Caco-2 (cell line): ENCODE measurements around the gene MAP7D3. TPM values are rescaled to one million over a fixed set of nuclear protein-coding genes. Genes with fewer than 3 reads are reported as not detected.

Experiments
- BruUV-seq: library from RNA; stranded (reverse); fragments of 400-500 nt; replicated peaks from 2 replicates; lab custom pipeline; 2021; lab: Mats Ljungman, UMichigan
- CTCF ChIA-PET: fragments of 300-600 bp; sonication (Branson Sonifier 250); formaldehyde crosslinking; loops from one replicate; lab custom pipeline; 2022; ENCODE audit warnings: antibody characterized with exemption; lab: Charles Lee
- POLR2A ChIA-PET: fragments of 300-600 bp; sonication (Branson Sonifier 250); formaldehyde crosslinking; loops from one replicate; lab custom pipeline; 2022; ENCODE audit warnings: antibody characterized with exemption; lab: Charles Lee
- DNase-seq, 2 experiments: peaks; one replicate each; pipeline versions ENCODE4 v3.0.0 to v3.0.0-alpha.2; 2020 to 2022
- H3K27me3 ChIP-seq: replicated peaks from 2 replicates; pipeline ENCODE4 v1.6.0; 2011; ENCODE audit warnings: low read length; ENCODE audit not compliant: control insufficient read depth, insufficient read depth
- H3K36me3 ChIP-seq: 2 replicates; pipeline ENCODE4 v1.5.1; 2011; ENCODE audit warnings: low read length; ENCODE audit not compliant: control insufficient read depth, insufficient read depth
- H3K4me1 ChIP-seq: fragments of 250-450 bp; sonication (Bioruptor Pico); 2 replicates; pipeline ENCODE4 v1.5.1; 2020; ENCODE audit warnings: mild to moderate bottlenecking
- H3K4me3 ChIP-seq: 2 replicates; pipeline ENCODE4 v1.5.1; 2011; ENCODE audit warnings: low read depth, mild to moderate bottlenecking, control low read depth, low read length
- H3K9me3 ChIP-seq: fragments of 250-450 bp; sonication (Bioruptor Pico); 2 replicates; pipeline ENCODE4 v1.5.1; 2020; ENCODE audit warnings: mild to moderate bottlenecking, moderate library complexity
- H3K27ac Mint-ChIP-seq: one replicate; pipeline ENCODE4 v1.8.0; 2022; ENCODE audit warnings: mixed read lengths; ENCODE audit not compliant: unreplicated experiment
- H3K27me3 Mint-ChIP-seq: one replicate; pipeline ENCODE4 v1.8.0; 2022; ENCODE audit warnings: mixed read lengths; ENCODE audit not compliant: insufficient read depth, unreplicated experiment
- H3K36me3 Mint-ChIP-seq: one replicate; pipeline ENCODE4 v1.8.0; 2022; ENCODE audit warnings: mild to moderate bottlenecking, mixed read lengths; ENCODE audit not compliant: insufficient read depth, unreplicated experiment
- H3K4me1 Mint-ChIP-seq: one replicate; pipeline ENCODE4 v1.8.0; 2022; ENCODE audit warnings: low read depth, mixed read lengths; ENCODE audit not compliant: unreplicated experiment
- H3K4me3 Mint-ChIP-seq: one replicate; pipeline ENCODE4 v1.8.0; 2022; ENCODE audit warnings: mild to moderate bottlenecking, moderate library complexity, mixed read lengths; ENCODE audit not compliant: unreplicated experiment
- H3K9me3 Mint-ChIP-seq: one replicate; pipeline ENCODE4 v1.8.0; 2022; ENCODE audit warnings: mixed read lengths; ENCODE audit not compliant: unreplicated experiment
- intact Hi-C: fragments of 100-400 bp; cut with micrococcal nuclease; formaldehyde crosslinking; loops from one replicate; pipeline ENCODE4 v1.10.0; 2022; ENCODE audit not compliant: unreplicated experiment
- total RNA-seq: library from RNA; stranded (reverse); gene quantifications from 2 replicates; pipeline ENCODE4 v1.2.3, GENCODE V29; 2022
- TF ChIP-seq, protein P1 (sequence below), 2 experiments: fragments of 200-600 bp in 1 of 2; IDR thresholded peaks; 1 replicate in 1 of 2; 2 replicates in 1 of 2; pipeline versions ENCODE4 v1.5.1 to v1.8.0; 2011 to 2022; ENCODE audit warnings: antibody characterized with exemption in 1 of 2, control low read depth in 1 of 2, inconsistent platforms in 1 of 2, low read depth in 1 of 2, low read length in 1 of 2, mild to moderate bottlenecking in 1 of 2, moderate library complexity in 1 of 2; ENCODE audit not compliant: insufficient read depth in 1 of 2, severe bottlenecking in 1 of 2, unreplicated experiment in 1 of 2

MAP7D3 gene
- total RNA-seq, 1 experiment from 2014 or later: 6.0 TPM

DNA sequence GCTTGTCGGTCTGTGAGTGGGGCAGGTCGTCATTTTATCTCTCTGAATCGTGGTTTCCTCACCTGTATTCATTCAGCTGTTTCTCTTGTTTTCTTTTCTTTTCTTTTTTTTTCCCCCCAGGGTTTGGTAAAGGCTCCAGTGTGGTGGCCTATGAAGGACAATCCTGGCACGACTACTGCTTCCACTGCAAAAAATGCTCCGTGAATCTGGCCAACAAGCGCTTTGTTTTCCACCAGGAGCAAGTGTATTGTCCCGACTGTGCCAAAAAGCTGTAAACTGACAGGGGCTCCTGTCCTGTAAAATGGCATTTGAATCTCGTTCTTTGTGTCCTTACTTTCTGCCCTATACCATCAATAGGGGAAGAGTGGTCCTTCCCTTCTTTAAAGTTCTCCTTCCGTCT, 41.4 kb downstream of the MAP7D3 start:
- CTCF ChIA-PET: interaction anchor here (1.0 kb wide), 1 partner anchor 182 kb away, joined by 4 read pairs; no protein-coding TSS in a partner anchor
- H3K36me3 ChIP-seq: no peaks in the 10 kb centered on the region
- H3K27me3 ChIP-seq: no peaks in the 10 kb centered on the region
- intact Hi-C loops: loop anchor here (1.0 to 10.0 kb wide), 3 partner anchors 39 to 181 kb away; no protein-coding TSS in a partner anchor
- H3K4me3 ChIP-seq: no peak overlapping the region
- no peak overlapping the region for H3K27ac Mint-ChIP-seq
- H3K36me3 Mint-ChIP-seq: no peaks in the 10 kb centered on the region
- H3K9me3 Mint-ChIP-seq: no peaks in the 10 kb centered on the region
- no TSS peak for BruUV-seq
- POLR2A ChIA-PET: no interaction called here
- H3K4me1 ChIP-seq: no peaks in the 10 kb centered on the region
- TF ChIP-seq, protein P1, sequence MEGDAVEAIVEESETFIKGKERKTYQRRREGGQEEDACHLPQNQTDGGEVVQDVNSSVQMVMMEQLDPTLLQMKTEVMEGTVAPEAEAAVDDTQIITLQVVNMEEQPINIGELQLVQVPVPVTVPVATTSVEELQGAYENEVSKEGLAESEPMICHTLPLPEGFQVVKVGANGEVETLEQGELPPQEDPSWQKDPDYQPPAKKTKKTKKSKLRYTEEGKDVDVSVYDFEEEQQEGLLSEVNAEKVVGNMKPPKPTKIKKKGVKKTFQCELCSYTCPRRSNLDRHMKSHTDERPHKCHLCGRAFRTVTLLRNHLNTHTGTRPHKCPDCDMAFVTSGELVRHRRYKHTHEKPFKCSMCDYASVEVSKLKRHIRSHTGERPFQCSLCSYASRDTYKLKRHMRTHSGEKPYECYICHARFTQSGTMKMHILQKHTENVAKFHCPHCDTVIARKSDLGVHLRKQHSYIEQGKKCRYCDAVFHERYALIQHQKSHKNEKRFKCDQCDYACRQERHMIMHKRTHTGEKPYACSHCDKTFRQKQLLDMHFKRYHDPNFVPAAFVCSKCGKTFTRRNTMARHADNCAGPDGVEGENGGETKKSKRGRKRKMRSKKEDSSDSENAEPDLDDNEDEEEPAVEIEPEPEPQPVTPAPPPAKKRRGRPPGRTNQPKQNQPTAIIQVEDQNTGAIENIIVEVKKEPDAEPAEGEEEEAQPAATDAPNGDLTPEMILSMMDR (IDR thresholded peaks at IDR 0.05; ENCODE audit: insufficient read depth in 1 of 2, low read depth in 1 of 2, low read length in 1 of 2, severe bottlenecking in 1 of 2, unreplicated experiment in 1 of 2): no peak
- H3K4me3 Mint-ChIP-seq: no peak overlapping the region
- no peaks in the 10 kb centered on the region for H3K27me3 Mint-ChIP-seq
- DNase-seq: no peak
- H3K4me1 Mint-ChIP-seq: no peaks in the 10 kb centered on the region
- H3K9me3 ChIP-seq: no peaks in the 10 kb centered on the region

DNA sequence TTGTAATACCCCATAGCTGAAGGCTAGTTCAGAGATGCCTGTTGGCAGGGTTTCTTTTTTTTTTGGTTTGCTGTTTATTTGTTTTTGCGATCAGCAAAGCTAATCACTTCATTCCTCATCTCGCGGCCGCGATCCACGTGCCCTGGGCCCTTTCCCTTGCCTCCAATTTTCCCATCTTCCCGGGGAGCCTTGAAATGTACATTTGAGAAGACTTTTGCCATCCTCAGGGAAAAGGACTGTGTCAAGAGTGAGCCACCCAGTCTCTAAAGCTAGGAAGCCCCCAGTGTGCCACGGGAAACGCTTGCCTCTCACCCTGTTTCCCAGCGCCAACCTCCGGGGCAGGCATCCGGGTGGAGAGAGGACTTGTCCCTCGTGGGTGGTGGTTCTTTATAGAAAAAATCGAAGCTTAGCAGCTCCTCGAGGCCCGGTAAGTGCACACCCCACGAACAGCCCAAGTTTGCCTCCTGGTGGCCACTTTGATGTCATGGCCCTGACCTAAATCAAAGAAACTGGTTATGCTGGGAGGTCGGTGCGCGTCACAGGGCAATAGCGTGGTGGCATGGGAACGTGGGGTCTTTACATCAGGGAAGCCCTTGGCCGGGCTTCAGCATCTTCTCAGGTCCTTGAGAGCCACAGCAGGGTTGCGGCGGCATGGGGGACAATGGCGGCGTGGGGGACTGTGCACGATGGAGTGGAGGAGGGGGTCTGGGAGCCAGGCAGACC, 42.0 kb downstream of the MAP7D3 start:
- H3K36me3 Mint-ChIP-seq: no peaks in the 10 kb centered on the region
- TF ChIP-seq, protein P1 (IDR thresholded peaks at IDR 0.05; ENCODE audit: insufficient read depth in 1 of 2, low read depth in 1 of 2, low read length in 1 of 2, severe bottlenecking in 1 of 2, unreplicated experiment in 1 of 2): peak in 1 of 2 experiments; percentile 27
- no peaks in the 10 kb centered on the region for H3K27me3 Mint-ChIP-seq
- Histone ChIP-seq H3K27me3 (no peaks in the 10 kb centered on the region), H3K9me3 (no peaks in the 10 kb centered on the region), H3K36me3 (no peaks in the 10 kb centered on the region), H3K4me3 (no peak overlapping the region), H3K4me1 (no peaks in the 10 kb centered on the region)
- no peaks in the 10 kb centered on the region for H3K9me3 Mint-ChIP-seq
- H3K4me1 Mint-ChIP-seq: no peaks in the 10 kb centered on the region
- intact Hi-C loops: loop anchor here (1.0 to 10.0 kb wide), 3 partner anchors 39 to 181 kb away; no protein-coding TSS in a partner anchor
- no peak overlapping the region for H3K4me3 Mint-ChIP-seq
- ChIA-PET CTCF (interaction anchor here (0.8 to 1.0 kb wide), 3 partner anchors 39 to 181 kb away, joined by 4 to 5 read pairs (median 5); no protein-coding TSS in a partner anchor), POLR2A (no interaction called here)
- BruUV-seq: no TSS peak
- no peak overlapping the region for H3K27ac Mint-ChIP-seq
- DNase-seq: peak in 1 of 2 experiments; percentile 12

DNA sequence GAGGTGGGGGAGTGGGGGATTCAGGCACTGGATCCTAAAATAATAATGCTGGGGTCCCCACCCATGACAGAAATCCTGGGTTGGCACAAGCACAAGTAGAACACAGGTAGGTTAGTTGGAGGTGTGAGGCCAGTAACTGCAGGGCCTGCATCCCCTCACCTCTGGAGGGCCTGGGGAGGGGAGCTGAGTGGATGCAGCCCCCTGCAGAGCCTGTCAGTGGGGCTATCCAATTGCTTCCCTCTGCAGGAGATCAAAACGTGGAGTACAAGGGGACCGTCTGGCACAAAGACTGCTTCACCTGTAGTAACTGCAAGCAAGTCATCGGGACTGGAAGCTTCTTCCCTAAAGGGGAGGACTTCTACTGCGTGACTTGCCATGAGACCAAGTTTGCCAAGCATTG, 43.7 kb downstream of the MAP7D3 start:
- DNase-seq: no peak
- Histone ChIP-seq H3K4me1 (peaks cover 10% of the 10 kb centered on the region), H3K36me3 (no peaks in the 10 kb centered on the region), H3K9me3 (no peaks in the 10 kb centered on the region), H3K4me3 (no peak overlapping the region), H3K27me3 (no peaks in the 10 kb centered on the region)
- H3K36me3 Mint-ChIP-seq: no peaks in the 10 kb centered on the region
- BruUV-seq: no TSS peak
- no peaks in the 10 kb centered on the region for H3K27me3 Mint-ChIP-seq
- intact Hi-C loops: loop anchor here (10.0 kb wide), 1 partner anchor 57 kb away; no protein-coding TSS in a partner anchor
- no peaks in the 10 kb centered on the region for H3K9me3 Mint-ChIP-seq
- no peak overlapping the region for H3K4me3 Mint-ChIP-seq
- TF ChIP-seq, protein P1 (IDR thresholded peaks at IDR 0.05; ENCODE audit: insufficient read depth in 1 of 2, low read depth in 1 of 2, low read length in 1 of 2, severe bottlenecking in 1 of 2, unreplicated experiment in 1 of 2): no peak
- ChIA-PET POLR2A (no interaction called here), CTCF (no interaction called here)
- no peaks in the 10 kb centered on the region for H3K4me1 Mint-ChIP-seq
- H3K27ac Mint-ChIP-seq: no peak overlapping the region
